ENCODE measurements around the gene CCDC88A. TPM values are rescaled to one million over a fixed set of nuclear protein-coding genes. Genes with fewer than 3 reads are reported as not detected.

Gene CCDC88A
- polyA plus RNA-seq, 1 of the 3 experiments (the other 2 are of a cell fraction): 7.0 TPM

- peak overlapping the region; percentile 85 for H2AFZ ChIP-seq (ENCODE audit: low read depth)
- H3K4me3 ChIP-seq (ENCODE audit: low read depth in 2 of 2, low read length in 1 of 2): peak overlapping the region; percentile 84 to 93
- no peaks in the 10 kb centered on the region; the same call in 1 of the 2 replicates for H3K9me2 ChIP-seq
- no peaks in the 10 kb centered on the region for H3K27me3 ChIP-seq (ENCODE audit: insufficient read depth)
- 0% methylated on average over 2 of the region's 2 CpGs for WGBS (ENCODE audit: low lambda C conversion rate)
- H4K20me1 ChIP-seq (ENCODE audit: insufficient read depth): no peaks in the 10 kb centered on the region
- H3K9ac ChIP-seq: peak overlapping the region; percentile 81; the same call in 1 of the 2 replicates
- peaks cover 4 to 12% of the 10 kb centered on the region in 2 experiments; a peak in 3 of 4 replicates for H3K4me1 ChIP-seq (ENCODE audit: control insufficient read depth in 1 of 2, insufficient read depth in 2 of 2, low read depth in 1 of 2, low read length in 1 of 2)
- H3F3A ChIP-seq (replicated peaks; ENCODE audit: insufficient read depth): peaks cover 3% of the 10 kb centered on the region
- TF ChIP-seq, protein P1, sequence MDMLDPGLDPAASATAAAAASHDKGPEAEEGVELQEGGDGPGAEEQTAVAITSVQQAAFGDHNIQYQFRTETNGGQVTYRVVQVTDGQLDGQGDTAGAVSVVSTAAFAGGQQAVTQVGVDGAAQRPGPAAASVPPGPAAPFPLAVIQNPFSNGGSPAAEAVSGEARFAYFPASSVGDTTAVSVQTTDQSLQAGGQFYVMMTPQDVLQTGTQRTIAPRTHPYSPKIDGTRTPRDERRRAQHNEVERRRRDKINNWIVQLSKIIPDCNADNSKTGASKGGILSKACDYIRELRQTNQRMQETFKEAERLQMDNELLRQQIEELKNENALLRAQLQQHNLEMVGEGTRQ (IDR thresholded peaks at IDR 0.05; ENCODE audit: borderline replicate concordance, low read depth, low read length): no peak
- POLR2A ChIA-PET: no interaction called here
- H3K79me2 ChIP-seq (ENCODE audit: insufficient read depth): peaks cover 57% of the 10 kb centered on the region
- peaks cover 0 to 5% of the 10 kb centered on the region in 2 experiments for H3K36me3 ChIP-seq (replicated peaks in 1 of 2; ENCODE audit: control insufficient read depth in 1 of 2, insufficient read depth in 2 of 2, low read length in 1 of 2)
- peak overlapping the region; percentile 89 for H3K4me2 ChIP-seq
- peak overlapping the region; percentile 81 to 97; a peak in 3 of 4 replicates for H3K27ac ChIP-seq (ENCODE audit: low read depth in 2 of 2, low read length in 1 of 2)
- DNase-seq: no peak
- CTCF ChIA-PET: no interaction called here
- H3K9me3 ChIP-seq: no peaks in the 10 kb centered on the region; the same call in 1 of the 2 replicates
These were observed 1.6 kb downstream of the CCDC88A start for GRCh38 chr2:55418072-55418471.

DNA sequence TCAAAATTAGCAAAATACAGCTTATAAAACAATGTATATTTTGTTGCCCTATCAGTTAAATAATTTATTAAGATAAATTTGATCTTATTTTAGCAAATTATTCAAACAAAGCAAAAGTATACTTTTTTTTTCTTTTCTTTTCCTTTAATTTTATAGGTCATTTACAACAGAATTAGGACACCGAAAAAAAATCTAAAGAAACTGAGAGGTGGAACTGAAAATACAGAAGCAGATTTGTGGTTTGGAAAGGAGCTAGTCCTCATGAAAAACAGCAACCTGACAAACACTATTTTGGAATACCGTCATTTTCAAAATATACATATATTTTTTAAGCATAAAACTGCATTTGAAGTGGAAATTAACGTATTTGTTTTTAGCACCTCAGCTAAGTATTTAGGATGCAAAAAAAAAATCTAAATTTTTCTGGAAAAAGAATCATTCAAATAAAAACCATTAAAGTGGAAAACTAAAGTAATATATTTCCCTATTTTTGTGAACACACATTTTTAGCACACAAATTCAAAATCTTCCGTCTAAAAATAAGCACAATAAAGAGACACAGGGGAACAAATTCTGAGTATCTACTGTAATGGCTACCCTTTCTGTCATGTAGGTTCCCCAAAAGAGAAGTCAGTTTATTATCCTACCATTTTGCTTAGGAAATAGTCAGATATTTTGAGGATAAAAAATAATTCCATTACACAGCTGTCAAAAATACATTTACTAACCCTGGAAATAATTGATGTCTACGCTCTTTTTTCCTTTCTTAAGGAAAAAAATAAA lies 2.7 kb downstream of the CCDC88A start:
- peaks cover 3 to 9% of the 10 kb centered on the region in 2 experiments for H3K36me3 ChIP-seq (replicated peaks in 1 of 2; ENCODE audit: control insufficient read depth in 1 of 2, insufficient read depth in 2 of 2, low read length in 1 of 2)
- H3K9me3 ChIP-seq: no peaks in the 10 kb centered on the region; the same call in 1 of the 2 replicates
- WGBS (ENCODE audit: low lambda C conversion rate): 69% methylated on average over 5 of the region's 5 CpGs
- H3K4me2 ChIP-seq: peak overlapping the region; percentile 89
- peaks cover 3% of the 10 kb centered on the region for H3F3A ChIP-seq (replicated peaks; ENCODE audit: insufficient read depth)
- 0 out of 2 replicates have a peak overlapping the region, but pooled peaks have one; percentile 36 for H2AFZ ChIP-seq (ENCODE audit: low read depth)
- no peaks in the 10 kb centered on the region; the same call in 1 of the 2 replicates for H3K9me2 ChIP-seq
- H3K27me3 ChIP-seq (ENCODE audit: insufficient read depth): no peaks in the 10 kb centered on the region
- ChIA-PET POLR2A (no interaction called here), CTCF (interaction anchor here (0.6 kb wide), 1 partner anchor 526 kb away, joined by 3 read pairs; no protein-coding TSS in a partner anchor)
- no peak overlapping the region; a peak in 1 of 4 replicates for H3K27ac ChIP-seq (ENCODE audit: low read depth in 2 of 2, low read length in 1 of 2)
- H3K79me2 ChIP-seq (ENCODE audit: insufficient read depth): peaks cover 66% of the 10 kb centered on the region
- H4K20me1 ChIP-seq (ENCODE audit: insufficient read depth): no peaks in the 10 kb centered on the region
- H3K4me1 ChIP-seq (ENCODE audit: control insufficient read depth in 1 of 2, insufficient read depth in 2 of 2, low read depth in 1 of 2, low read length in 1 of 2): peaks cover 4 to 12% of the 10 kb centered on the region in 2 experiments; a peak in 3 of 4 replicates
- peak overlapping the region; percentile 46 to 93; a peak in 3 of 4 replicates for H3K4me3 ChIP-seq (ENCODE audit: low read depth in 2 of 2, low read length in 1 of 2)
- DNase-seq: no peak
- peak overlapping the region; percentile 33; the same call in 1 of the 2 replicates for H3K9ac ChIP-seq
- TF ChIP-seq TEAD4 (IDR thresholded peaks at IDR 0.05; ENCODE audit: borderline replicate concordance, insufficient read depth) (no peak), REST (IDR thresholded peaks at IDR 0.05; ENCODE audit: low read depth, low read length) (no peak), RFX5 (IDR thresholded peaks at IDR 0.05; ENCODE audit: low read length) (no peak), JUND (IDR thresholded peaks at IDR 0.05) (no peak), MXI1 (IDR thresholded peaks at IDR 0.05; ENCODE audit: low read depth, low read length) (no peak)
- TF ChIP-seq, protein P2, sequence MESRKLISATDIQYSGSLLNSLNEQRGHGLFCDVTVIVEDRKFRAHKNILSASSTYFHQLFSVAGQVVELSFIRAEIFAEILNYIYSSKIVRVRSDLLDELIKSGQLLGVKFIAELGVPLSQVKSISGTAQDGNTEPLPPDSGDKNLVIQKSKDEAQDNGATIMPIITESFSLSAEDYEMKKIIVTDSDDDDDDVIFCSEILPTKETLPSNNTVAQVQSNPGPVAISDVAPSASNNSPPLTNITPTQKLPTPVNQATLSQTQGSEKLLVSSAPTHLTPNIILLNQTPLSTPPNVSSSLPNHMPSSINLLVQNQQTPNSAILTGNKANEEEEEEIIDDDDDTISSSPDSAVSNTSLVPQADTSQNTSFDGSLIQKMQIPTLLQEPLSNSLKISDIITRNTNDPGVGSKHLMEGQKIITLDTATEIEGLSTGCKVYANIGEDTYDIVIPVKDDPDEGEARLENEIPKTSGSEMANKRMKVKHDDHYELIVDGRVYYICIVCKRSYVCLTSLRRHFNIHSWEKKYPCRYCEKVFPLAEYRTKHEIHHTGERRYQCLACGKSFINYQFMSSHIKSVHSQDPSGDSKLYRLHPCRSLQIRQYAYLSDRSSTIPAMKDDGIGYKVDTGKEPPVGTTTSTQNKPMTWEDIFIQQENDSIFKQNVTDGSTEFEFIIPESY (IDR thresholded peaks at IDR 0.05; ENCODE audit: borderline replicate concordance, low read depth): no peak
- TF ChIP-seq, protein P1 (IDR thresholded peaks at IDR 0.05; ENCODE audit: borderline replicate concordance, low read depth, low read length): no peak
